MM.1S (cell line): Measurements from ENCODE around the gene CARD9.

Source experiments
- EZH2 ChIP-seq: fragments of 300-600 bp; sonication (generic); optimal IDR thresholded peaks from 2 replicates; pipeline ENCODE3; 2017; ENCODE audit warnings: low read depth, mild to moderate bottlenecking, antibody characterized with exemption, low read length, mixed read lengths
- EZH2phosphoT487 ChIP-seq: fragments of 300-600 bp; sonication (generic); IDR thresholded peaks from 2 replicates; pipeline ENCODE4 v1.6.1; 2018; ENCODE audit warnings: antibody characterized with exemption, low read length
- TF ChIP-seq, protein P1 (sequence below): fragments of 300-600 bp; sonication (generic); IDR thresholded peaks from 2 replicates; pipeline ENCODE4 v1.5.1; 2016; ENCODE audit warnings: antibody characterized with exemption, low read length, mixed read lengths

DNA sequence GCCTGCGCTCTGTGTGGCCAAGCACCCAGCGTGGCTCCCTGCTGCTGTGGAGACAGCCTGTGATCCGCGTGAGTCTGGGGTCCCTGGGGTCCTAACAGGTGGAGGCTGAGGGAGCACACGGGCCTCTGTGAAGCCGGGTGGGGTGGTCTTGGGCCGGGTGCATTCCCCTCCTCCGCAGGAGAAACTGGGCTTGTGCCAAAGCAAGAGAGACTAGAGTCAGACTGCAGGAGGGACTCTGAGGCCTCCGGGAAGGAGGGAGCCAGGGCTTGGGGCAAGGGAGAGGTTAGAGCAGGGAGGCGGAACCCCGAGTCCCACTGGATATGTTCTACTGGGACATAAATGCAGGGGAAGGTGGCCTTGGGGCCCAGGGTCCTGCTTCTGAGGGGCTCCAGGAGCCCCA, 20.4 kb downstream of the CARD9 start:
- TF ChIP-seq, protein P1, sequence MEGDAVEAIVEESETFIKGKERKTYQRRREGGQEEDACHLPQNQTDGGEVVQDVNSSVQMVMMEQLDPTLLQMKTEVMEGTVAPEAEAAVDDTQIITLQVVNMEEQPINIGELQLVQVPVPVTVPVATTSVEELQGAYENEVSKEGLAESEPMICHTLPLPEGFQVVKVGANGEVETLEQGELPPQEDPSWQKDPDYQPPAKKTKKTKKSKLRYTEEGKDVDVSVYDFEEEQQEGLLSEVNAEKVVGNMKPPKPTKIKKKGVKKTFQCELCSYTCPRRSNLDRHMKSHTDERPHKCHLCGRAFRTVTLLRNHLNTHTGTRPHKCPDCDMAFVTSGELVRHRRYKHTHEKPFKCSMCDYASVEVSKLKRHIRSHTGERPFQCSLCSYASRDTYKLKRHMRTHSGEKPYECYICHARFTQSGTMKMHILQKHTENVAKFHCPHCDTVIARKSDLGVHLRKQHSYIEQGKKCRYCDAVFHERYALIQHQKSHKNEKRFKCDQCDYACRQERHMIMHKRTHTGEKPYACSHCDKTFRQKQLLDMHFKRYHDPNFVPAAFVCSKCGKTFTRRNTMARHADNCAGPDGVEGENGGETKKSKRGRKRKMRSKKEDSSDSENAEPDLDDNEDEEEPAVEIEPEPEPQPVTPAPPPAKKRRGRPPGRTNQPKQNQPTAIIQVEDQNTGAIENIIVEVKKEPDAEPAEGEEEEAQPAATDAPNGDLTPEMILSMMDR, result no peak
- TF ChIP-seq EZH2phosphoT487, result no peak
- TF ChIP-seq EZH2, result no peak
